SK-N-SH (cell line): ENCODE results near the gene CDK6. TPM values are rescaled to one million over a fixed set of nuclear protein-coding genes. Genes with fewer than 3 reads are reported as not detected.

Source experiments
- CTCF ChIA-PET: fragments of 300-600, 350-600 bp; formaldehyde crosslinking; extraction: SDS; loops from one replicate; lab custom pipeline; 2021; lab: Yijun Ruan, JAX
- POLR2A ChIA-PET: fragments of 350-600 bp; sonication (Branson Sonifier 250); formaldehyde crosslinking; extraction: SDS; loops from one replicate; lab custom pipeline; 2020; ENCODE audit warnings: antibody characterized with exemption, inconsistent platforms; lab: Yijun Ruan, JAX
- DNase-seq: peaks from one replicate; pipeline ENCODE4 v3.0.0; 2012
- H2AFZ ChIP-seq: fragments of 200-600 bp; sonication (generic); 2 replicates; pipeline ENCODE4 v1.8.1; 2016; ENCODE audit warnings: antibody characterized with exemption, mild to moderate bottlenecking, low read depth
- H3F3A ChIP-seq: fragments of 200-600 bp; sonication (generic); replicated peaks from 2 replicates; pipeline ENCODE3; 2016; ENCODE audit warnings: antibody characterized with exemption, mild to moderate bottlenecking; ENCODE audit not compliant: insufficient read depth
- H3K27ac ChIP-seq, 2 experiments: fragments of 200-500 bp in 1 of 2; fragments of 200-600 bp in 1 of 2; sonication (Bioruptor generic) in 1 of 2; sonication (generic), shearing (Covaris generic) in 1 of 2; 2 replicates each; pipeline versions ENCODE4 v1.5.1 to v1.6.1; 2014 to 2016; ENCODE audit warnings: low read depth in 2 of 2, inconsistent platforms in 1 of 2, low read length in 1 of 2, mild to moderate bottlenecking in 1 of 2, mixed read lengths in 1 of 2
- H3K27me3 ChIP-seq: fragments of 200-600 bp; sonication (generic), shearing (Covaris generic); 2 replicates; pipeline ENCODE4 v1.6.1; 2016; ENCODE audit warnings: mixed run types; ENCODE audit not compliant: insufficient read depth
- H3K36me3 ChIP-seq, 2 experiments: fragments of 200-500 bp in 1 of 2; fragments of 200-600 bp in 1 of 2; sonication (Bioruptor generic) in 1 of 2; sonication (generic) in 1 of 2; replicated peaks in 1 of 2; 2 replicates each; pipeline versions ENCODE3 to v1.5.1; 2014 to 2016; ENCODE audit warnings: low read length in 1 of 2, mild to moderate bottlenecking in 1 of 2; ENCODE audit not compliant: insufficient read depth in 2 of 2, control insufficient read depth in 1 of 2
- H3K4me1 ChIP-seq, 2 experiments: fragments of 200-500 bp in 1 of 2; fragments of 200-600 bp in 1 of 2; sonication (Bioruptor generic) in 1 of 2; sonication (generic), shearing (Covaris generic) in 1 of 2; 2 replicates each; pipeline versions ENCODE4 v1.5.1 to v1.6.1; 2014 to 2016; ENCODE audit warnings: low read depth in 1 of 2, low read length in 1 of 2, mixed run types in 1 of 2; ENCODE audit not compliant: insufficient read depth in 2 of 2, control insufficient read depth in 1 of 2
- H3K4me2 ChIP-seq: fragments of 200-600 bp; sonication (generic), shearing (Covaris generic); 2 replicates; pipeline ENCODE4 v1.6.1; 2017; ENCODE audit warnings: mixed run types
- H3K4me3 ChIP-seq, 2 experiments: fragments of 200-500 bp in 1 of 2; fragments of 200-600 bp in 1 of 2; sonication (Bioruptor generic) in 1 of 2; sonication (generic), shearing (Covaris generic) in 1 of 2; 2 replicates each; pipeline versions ENCODE4 v1.5.1 to v1.8.1; 2014 to 2016; ENCODE audit warnings: low read depth in 2 of 2, inconsistent platforms in 1 of 2, low read length in 1 of 2, mild to moderate bottlenecking in 1 of 2, mixed read lengths in 1 of 2, moderate library complexity in 1 of 2
- H3K79me2 ChIP-seq: fragments of 200-600 bp; sonication (generic); 2 replicates; pipeline ENCODE4 v1.8.1; 2017; ENCODE audit warnings: mild to moderate bottlenecking; ENCODE audit not compliant: insufficient read depth
- H3K9ac ChIP-seq: fragments of 200-600 bp; sonication (generic); 2 replicates; pipeline ENCODE4 v1.6.1; 2017; ENCODE audit warnings: mixed run types
- H3K9me2 ChIP-seq: fragments of 200-600 bp; sonication (generic); 2 replicates; pipeline ENCODE4 v1.6.1; 2017; ENCODE audit warnings: mixed run types
- H3K9me3 ChIP-seq: fragments of 200-600 bp; sonication (generic); 2 replicates; pipeline ENCODE4 v1.6.1; 2017; ENCODE audit warnings: mixed run types, mild to moderate bottlenecking, moderate library complexity
- H4K20me1 ChIP-seq: fragments of 200-600 bp; sonication (generic); 2 replicates; pipeline ENCODE4 v1.6.1; 2017; ENCODE audit warnings: mild to moderate bottlenecking, mixed run types; ENCODE audit not compliant: insufficient read depth
- CTCF ChIP-seq: fragments of 200-600 bp; sonication (generic); IDR thresholded peaks from 2 replicates; pipeline ENCODE4 v1.6.1; 2017; ENCODE audit warnings: antibody characterized with exemption, mild to moderate bottlenecking, moderate library complexity
- ELF1 ChIP-seq: IDR thresholded peaks from 2 replicates; pipeline ENCODE4 v1.4.0; 2012
- EZH2phosphoT487 ChIP-seq: fragments of 200-600 bp; sonication (generic); IDR thresholded peaks from 2 replicates; pipeline ENCODE4 v1.6.1; 2017; ENCODE audit warnings: low read depth, mixed run types, mild to moderate bottlenecking, antibody characterized with exemption, moderate library complexity, borderline replicate concordance
- FOSL2 ChIP-seq: IDR thresholded peaks from 2 replicates; pipeline ENCODE4 v1.4.0; 2012; ENCODE audit warnings: low read depth, mild to moderate bottlenecking, moderate library complexity, borderline replicate concordance
- FOXM1 ChIP-seq: IDR thresholded peaks from 2 replicates; pipeline ENCODE4 v1.4.0; 2012; ENCODE audit warnings: low read depth, mild to moderate bottlenecking
- MEF2A ChIP-seq: IDR thresholded peaks from 2 replicates; pipeline ENCODE4 v1.4.0; 2012; ENCODE audit warnings: low read depth, borderline replicate concordance
- MXI1 ChIP-seq: IDR thresholded peaks from 2 replicates; pipeline ENCODE4 v1.6.1; 2012; ENCODE audit warnings: mild to moderate bottlenecking, low read depth, low read length, improper control_type of control experiment
- NFIC ChIP-seq: IDR thresholded peaks from 2 replicates; pipeline ENCODE4 v1.4.0; 2012; ENCODE audit warnings: borderline replicate concordance
- POLR2AphosphoS5 ChIP-seq: IDR thresholded peaks from 2 replicates; pipeline ENCODE4 v1.6.1; 2012; ENCODE audit warnings: low read depth, low read length
- RFX5 ChIP-seq: IDR thresholded peaks from 2 replicates; pipeline ENCODE4 v1.6.1; 2012; ENCODE audit warnings: mild to moderate bottlenecking, improper control_type of control experiment, low read length
- SIN3A ChIP-seq: IDR thresholded peaks from 2 replicates; pipeline ENCODE4 v1.6.1; 2012; ENCODE audit warnings: low read depth, mild to moderate bottlenecking, low read length, moderate library complexity, borderline replicate concordance
- TAF1 ChIP-seq: IDR thresholded peaks from 2 replicates; pipeline ENCODE4 v1.6.1; 2012; ENCODE audit warnings: low read depth, mild to moderate bottlenecking, low read length, moderate library complexity, borderline replicate concordance
- TEAD4 ChIP-seq: IDR thresholded peaks from 2 replicates; pipeline ENCODE4 v1.4.0; 2012; ENCODE audit warnings: mild to moderate bottlenecking, borderline replicate concordance; ENCODE audit not compliant: insufficient read depth
- USF2 ChIP-seq: fragments of 150-350 bp; IDR thresholded peaks from 2 replicates; pipeline ENCODE4 v1.6.1; 2017; ENCODE audit warnings: antibody characterized with exemption, low read length, low read depth, borderline replicate concordance
- WGBS: methylation state at CpG from one replicate; pipeline ENCODE4 v1.1.6; 2017; ENCODE audit warnings: low lambda C conversion rate; 5-methylcytosine and 5-hydroxymethylcytosine counted together
- polyA plus RNA-seq, 3 experiments: library from polyadenylated mRNA; depleted of rRNA; stranded (reverse); fragments of >200 nt; gene quantifications; 2 replicates each; pipeline ENCODE4 v1.2.3, GENCODE V29; 2012
- TF ChIP-seq, protein P1 (sequence below): IDR thresholded peaks from 2 replicates; pipeline ENCODE4 v1.6.1; 2012; ENCODE audit warnings: mild to moderate bottlenecking, low read depth, low read length, moderate library complexity

CDK6 gene
- polyA plus RNA-seq, 1 of the 3 experiments (the other 2 are of a cell fraction): 30.3 TPM

GRCh38 chr7:92621026-92621540 is 215.3 kb downstream of the CDK6 start (continued):
- TF ChIP-seq POLR2AphosphoS5: peak; percentile 71; the same call in 1 of the 2 replicates
- peak; percentile 45; the same call in 1 of the 2 replicates for TF ChIP-seq FOSL2
- no peak for TF ChIP-seq MEF2A
- 0 out of 2 replicates have a peak, but pooled peaks have one; percentile 22 for TF ChIP-seq FOXM1
- no peak for TF ChIP-seq ELF1
- peak; percentile 96 for TF ChIP-seq NFIC
- TF ChIP-seq MXI1: no peak
- TF ChIP-seq USF2: no peak
- no peak for TF ChIP-seq TAF1
- TF ChIP-seq TEAD4: no peak; the same call in 1 of the 2 replicates
- no peak for TF ChIP-seq EZH2phosphoT487
- TF ChIP-seq RFX5: no peak; the same call in 1 of the 2 replicates
- peak; percentile 97 for TF ChIP-seq CTCF
- TF ChIP-seq, protein P1, sequence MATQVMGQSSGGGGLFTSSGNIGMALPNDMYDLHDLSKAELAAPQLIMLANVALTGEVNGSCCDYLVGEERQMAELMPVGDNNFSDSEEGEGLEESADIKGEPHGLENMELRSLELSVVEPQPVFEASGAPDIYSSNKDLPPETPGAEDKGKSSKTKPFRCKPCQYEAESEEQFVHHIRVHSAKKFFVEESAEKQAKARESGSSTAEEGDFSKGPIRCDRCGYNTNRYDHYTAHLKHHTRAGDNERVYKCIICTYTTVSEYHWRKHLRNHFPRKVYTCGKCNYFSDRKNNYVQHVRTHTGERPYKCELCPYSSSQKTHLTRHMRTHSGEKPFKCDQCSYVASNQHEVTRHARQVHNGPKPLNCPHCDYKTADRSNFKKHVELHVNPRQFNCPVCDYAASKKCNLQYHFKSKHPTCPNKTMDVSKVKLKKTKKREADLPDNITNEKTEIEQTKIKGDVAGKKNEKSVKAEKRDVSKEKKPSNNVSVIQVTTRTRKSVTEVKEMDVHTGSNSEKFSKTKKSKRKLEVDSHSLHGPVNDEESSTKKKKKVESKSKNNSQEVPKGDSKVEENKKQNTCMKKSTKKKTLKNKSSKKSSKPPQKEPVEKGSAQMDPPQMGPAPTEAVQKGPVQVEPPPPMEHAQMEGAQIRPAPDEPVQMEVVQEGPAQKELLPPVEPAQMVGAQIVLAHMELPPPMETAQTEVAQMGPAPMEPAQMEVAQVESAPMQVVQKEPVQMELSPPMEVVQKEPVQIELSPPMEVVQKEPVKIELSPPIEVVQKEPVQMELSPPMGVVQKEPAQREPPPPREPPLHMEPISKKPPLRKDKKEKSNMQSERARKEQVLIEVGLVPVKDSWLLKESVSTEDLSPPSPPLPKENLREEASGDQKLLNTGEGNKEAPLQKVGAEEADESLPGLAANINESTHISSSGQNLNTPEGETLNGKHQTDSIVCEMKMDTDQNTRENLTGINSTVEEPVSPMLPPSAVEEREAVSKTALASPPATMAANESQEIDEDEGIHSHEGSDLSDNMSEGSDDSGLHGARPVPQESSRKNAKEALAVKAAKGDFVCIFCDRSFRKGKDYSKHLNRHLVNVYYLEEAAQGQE: no peak
- TF ChIP-seq, all 33 proteins: peak for 17

GRCh38 chr7:92615861-92616260 is 220.5 kb downstream of the CDK6 start:
- peaks cover 74 to 82% of the 10 kb centered on the region in 2 experiments for H3K36me3 ChIP-seq
- no peak for DNase-seq
- 90% methylated on average over 1 of the region's 1 CpG for WGBS
- H3K27me3 ChIP-seq: no peaks in the 10 kb centered on the region
- H3K9me3 ChIP-seq: no peaks in the 10 kb centered on the region
- H3K4me2 ChIP-seq: no peak overlapping the region
- H3K9me2 ChIP-seq: no peaks in the 10 kb centered on the region
- no peak overlapping the region for H3K4me3 ChIP-seq
- H3F3A ChIP-seq: peaks cover 39% of the 10 kb centered on the region
- no peak overlapping the region for H2AFZ ChIP-seq
- ChIA-PET CTCF (interaction anchor here (1.5 to 11.6 kb wide), 4 partner anchors 8 to 216 kb away, joined by 3 to 126 read pairs (median 50); partner anchors contain the start of gene FAM133B), POLR2A (interaction anchor here (1.1 kb wide), 1 partner anchor 26 kb away, joined by 4 read pairs; no protein-coding TSS in a partner anchor)
- H3K4me1 ChIP-seq: peaks cover 6 to 30% of the 10 kb centered on the region in 2 experiments
- no peaks in the 10 kb centered on the region for H4K20me1 ChIP-seq
- TF ChIP-seq SIN3A: no peak
- TF ChIP-seq CTCF: no peak
- TF ChIP-seq TEAD4: no peak
- no peak overlapping the region for H3K9ac ChIP-seq
- peaks cover 43% of the 10 kb centered on the region for H3K79me2 ChIP-seq
- no peak overlapping the region for H3K27ac ChIP-seq
